Osteocyte (in vitro differentiated cells): ENCODE results near the gene SERPINF2. TPM values are rescaled to one million over a fixed set of nuclear protein-coding genes. Genes with fewer than 3 reads are reported as not detected.
A peak's percentile ranks its signal among the peaks of the same experiment; 100 is the strongest.
"Not testable (repeated sequence)": the region's sequence is repeated elsewhere in the genome, so short reads cannot be mapped to it uniquely, and the experiment has no call there.

Experiments used
- DNase-seq: peaks from one replicate; pipeline ENCODE4 v3.0.0; 2021; ENCODE audit warnings: mixed read lengths; ENCODE audit not compliant: unreplicated experiment; ENCODE audit errors: extremely low spot score
- H3K27ac Mint-ChIP-seq: one replicate; pipeline ENCODE4 v1.8.0; 2021; ENCODE audit warnings: mild to moderate bottlenecking, mixed read lengths; ENCODE audit not compliant: unreplicated experiment
- H3K27me3 Mint-ChIP-seq: one replicate; pipeline ENCODE4 v1.8.0; 2021; ENCODE audit warnings: mixed read lengths; ENCODE audit not compliant: unreplicated experiment
- H3K36me3 Mint-ChIP-seq: one replicate; pipeline ENCODE4 v1.8.0; 2021; ENCODE audit warnings: mixed read lengths; ENCODE audit not compliant: unreplicated experiment
- H3K4me1 Mint-ChIP-seq: one replicate; pipeline ENCODE4 v1.8.0; 2021; ENCODE audit warnings: mixed read lengths; ENCODE audit not compliant: unreplicated experiment
- H3K4me3 Mint-ChIP-seq: one replicate; pipeline ENCODE4 v1.8.0; 2021; ENCODE audit warnings: mild to moderate bottlenecking, moderate library complexity, mixed read lengths; ENCODE audit not compliant: unreplicated experiment
- H3K9me3 Mint-ChIP-seq: one replicate; pipeline ENCODE4 v1.8.0; 2021; ENCODE audit warnings: mixed read lengths; ENCODE audit not compliant: unreplicated experiment
- CTCF ChIP-seq: fragments of 200-600 bp; sonication (generic); IDR thresholded peaks from 2 replicates; pipeline ENCODE4 v1.5.0; 2021; ENCODE audit warnings: antibody characterized with exemption, mild to moderate bottlenecking, moderate library complexity
- total RNA-seq: library from RNA; stranded (reverse); gene quantifications from 2 replicates; pipeline ENCODE4 v1.2.1, GENCODE V29; 2021

SERPINF2 gene
- total RNA-seq, 1 donor from 2014 or later: 0.38 TPM

- peak overlapping the region; percentile 88 for H3K27ac Mint-ChIP-seq
- peaks cover 38% of the 10 kb centered on the region for H3K4me1 Mint-ChIP-seq
- DNase-seq: no peak
- H3K27me3 Mint-ChIP-seq: no peaks in the 10 kb centered on the region
- TF ChIP-seq CTCF: no peak
- no peaks in the 10 kb centered on the region for H3K9me3 Mint-ChIP-seq
- no peaks in the 10 kb centered on the region for H3K36me3 Mint-ChIP-seq
- H3K4me3 Mint-ChIP-seq: peak overlapping the region; percentile 84
Measured at GRCh38 chr17:1762233-1762900, 19.7 kb downstream of the SERPINF2 start.

- H3K4me3 Mint-ChIP-seq: peak overlapping the region; percentile 84
- DNase-seq: no peak
- peak overlapping the region; percentile 88 for H3K27ac Mint-ChIP-seq
- peaks cover 2% of the 10 kb centered on the region for H3K36me3 Mint-ChIP-seq
- H3K9me3 Mint-ChIP-seq: no peaks in the 10 kb centered on the region
- no peaks in the 10 kb centered on the region for H3K27me3 Mint-ChIP-seq
- peaks cover 38% of the 10 kb centered on the region for H3K4me1 Mint-ChIP-seq
- TF ChIP-seq CTCF: no peak
Measured at GRCh38 chr17:1762901-1763898, 20.5 kb downstream of the SERPINF2 start.

GRCh38 chr17:1764284-1764683 lies 21.6 kb downstream of the SERPINF2 start:
- Mint-ChIP-seq H3K27me3 (no peaks in the 10 kb centered on the region), H3K4me3 (no peak overlapping the region), H3K9me3 (no peaks in the 10 kb centered on the region), H3K36me3 (peaks cover 2% of the 10 kb centered on the region), H3K4me1 (peaks cover 39% of the 10 kb centered on the region), H3K27ac (peak overlapping the region; percentile 88)
- no peak for TF ChIP-seq CTCF
- DNase-seq: peak; percentile 88

GRCh38 chr17:1764705-1765104 lies 22.0 kb downstream of the SERPINF2 start:
- H3K36me3 Mint-ChIP-seq, DNase-seq, H3K27me3 Mint-ChIP-seq, H3K4me3 Mint-ChIP-seq, H3K9me3 Mint-ChIP-seq: not testable (repeated sequence)
- H3K4me1 Mint-ChIP-seq: peaks cover 43% of the 10 kb centered on the region
- H3K27ac Mint-ChIP-seq: peak overlapping the region; percentile 88

GRCh38 chr17:1765576-1765975 lies 22.9 kb downstream of the SERPINF2 start:
- no peaks in the 10 kb centered on the region for H3K9me3 Mint-ChIP-seq
- no peak for TF ChIP-seq CTCF
- peaks cover 49% of the 10 kb centered on the region for H3K4me1 Mint-ChIP-seq
- H3K27ac Mint-ChIP-seq: no peak overlapping the region
- H3K36me3 Mint-ChIP-seq: peaks cover 2% of the 10 kb centered on the region
- no peak for DNase-seq
- no peaks in the 10 kb centered on the region for H3K27me3 Mint-ChIP-seq
- no peak overlapping the region for H3K4me3 Mint-ChIP-seq
